Measurements from ENCODE around the gene ADM.

The ADM gene

GRCh38 chr11:10310301-10310841 is 5.5 kb downstream of the ADM start:
- DNase-seq = no peak

- DNase-seq = no peak
Observed at GRCh38 chr11:10311802-10312201, 6.9 kb downstream of the ADM start.

DNA sequence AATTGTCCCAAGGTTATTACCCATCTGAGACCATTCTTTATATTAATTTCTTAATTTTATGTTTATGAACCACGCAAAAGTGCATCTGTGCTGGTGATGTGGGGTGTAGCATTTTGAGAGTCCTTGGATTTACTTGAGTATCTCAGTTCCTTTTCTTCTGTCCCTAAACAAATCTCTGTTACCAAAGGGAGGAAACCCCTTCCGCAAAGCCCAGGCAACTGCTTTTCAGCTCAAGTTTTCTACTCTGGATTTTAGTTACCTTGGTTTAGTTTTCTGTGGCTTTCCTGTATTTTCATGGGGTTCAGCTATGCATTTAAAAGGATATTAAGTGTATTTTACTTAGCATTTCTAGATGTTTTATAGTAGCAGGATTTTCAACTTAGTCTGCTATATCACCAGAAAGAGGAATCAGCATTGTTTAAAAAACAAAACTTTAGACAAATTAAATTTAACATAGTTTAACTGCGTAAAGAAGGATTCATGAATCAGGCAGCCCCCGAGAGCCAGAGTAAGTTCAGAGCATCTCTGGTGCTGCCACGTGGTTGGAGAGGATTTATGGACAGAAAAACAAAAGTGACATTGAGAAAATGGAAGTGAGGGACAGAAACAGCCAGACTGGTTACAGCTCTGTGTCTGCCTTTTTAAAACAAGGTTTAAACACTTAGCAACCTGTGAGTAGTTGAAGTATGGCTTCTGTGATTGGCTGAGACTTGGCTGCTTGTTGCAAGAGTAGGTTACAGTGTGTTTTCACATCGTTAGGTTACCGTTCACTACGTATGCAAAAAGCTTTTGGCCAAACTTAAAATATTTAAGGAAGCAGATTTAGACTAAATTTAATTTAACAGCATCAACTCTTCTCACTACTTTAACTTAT is 9.6 kb downstream of the ADM start:
- no peak for DNase-seq

DNA sequence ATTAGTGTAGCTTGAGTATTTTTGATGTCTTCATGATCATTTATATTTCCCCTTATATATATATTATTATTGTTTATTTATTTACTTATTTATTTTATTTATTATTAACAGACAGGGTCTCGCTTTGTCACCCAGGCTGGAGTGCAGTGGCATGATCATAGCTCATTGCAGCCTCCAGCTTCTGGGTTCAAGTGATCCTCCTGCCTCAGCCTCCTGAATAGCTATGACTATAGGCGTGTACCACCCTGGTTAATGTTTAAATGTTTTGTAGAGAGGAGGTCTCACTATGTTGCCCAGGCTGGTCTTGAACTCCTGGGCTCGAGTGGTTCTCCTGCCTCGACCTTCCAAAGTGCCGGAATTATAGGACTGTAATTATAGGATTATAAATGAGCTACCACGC is 10.2 kb downstream of the ADM start:
- no peak for DNase-seq

DNA sequence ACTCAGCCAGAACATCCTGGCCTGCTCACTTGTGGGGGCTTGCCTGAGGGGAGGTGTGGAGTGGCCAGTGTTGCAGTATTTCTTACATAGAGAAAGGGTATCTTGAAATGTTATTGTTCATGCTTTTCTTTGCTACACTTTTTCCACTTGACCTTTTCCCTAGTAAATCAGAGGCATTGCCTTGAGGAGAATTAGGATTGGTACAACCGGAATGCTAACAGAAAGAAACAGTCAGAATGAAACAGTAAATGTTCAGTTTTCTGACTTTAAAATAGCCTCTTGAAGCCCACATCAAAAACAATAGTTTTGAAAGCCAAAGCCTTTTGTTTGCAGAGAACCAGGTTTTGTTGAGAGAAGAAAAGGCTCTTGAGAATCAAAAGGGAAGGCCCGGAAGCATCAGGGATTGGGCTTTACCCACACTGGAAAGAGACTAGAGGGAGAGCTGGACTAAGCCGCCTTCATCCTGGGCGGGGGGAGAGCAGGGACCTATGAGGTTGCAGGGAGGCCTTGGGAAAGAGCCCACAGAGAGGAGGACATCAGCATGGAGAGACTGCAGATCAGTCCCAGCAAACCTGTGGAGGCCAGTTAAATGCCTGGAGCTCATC is 12.4 kb downstream of the ADM start:
- DNase-seq = no peak

GRCh38 chr11:10317776-10318526 is 13.1 kb downstream of the ADM start:
- DNase-seq = no peak

DNA sequence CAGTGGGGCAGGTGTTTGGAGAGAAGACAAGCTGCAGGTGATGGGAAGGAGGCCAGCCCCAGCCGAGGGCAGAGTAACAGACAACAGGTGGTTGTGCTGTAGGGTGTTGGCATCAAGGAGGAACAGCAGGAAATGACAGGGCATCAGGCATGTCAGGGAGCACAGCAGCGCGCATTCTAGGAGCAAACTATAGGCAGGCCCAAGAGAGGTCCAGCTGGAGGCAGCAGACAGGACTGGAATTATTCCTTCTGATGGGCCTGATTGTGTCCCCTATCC is 13.6 kb downstream of the ADM start:
- no peak for DNase-seq

- DNase-seq = no peak
Observed at GRCh38 chr11:10319702-10320558, 15.1 kb downstream of the ADM start.

GRCh38 chr11:10320736-10321465 is 16.0 kb downstream of the ADM start:
- no peak for DNase-seq

GRCh38 chr11:10322401-10322800 is 17.5 kb downstream of the ADM start:
- DNase-seq = no peak

- DNase-seq = peak; percentile 84
Observed at GRCh38 chr11:10322830-10323792, 18.2 kb downstream of the ADM start.

- DNase-seq = no peak
Observed at GRCh38 chr11:10323793-10324170, 18.9 kb downstream of the ADM start.

DNA sequence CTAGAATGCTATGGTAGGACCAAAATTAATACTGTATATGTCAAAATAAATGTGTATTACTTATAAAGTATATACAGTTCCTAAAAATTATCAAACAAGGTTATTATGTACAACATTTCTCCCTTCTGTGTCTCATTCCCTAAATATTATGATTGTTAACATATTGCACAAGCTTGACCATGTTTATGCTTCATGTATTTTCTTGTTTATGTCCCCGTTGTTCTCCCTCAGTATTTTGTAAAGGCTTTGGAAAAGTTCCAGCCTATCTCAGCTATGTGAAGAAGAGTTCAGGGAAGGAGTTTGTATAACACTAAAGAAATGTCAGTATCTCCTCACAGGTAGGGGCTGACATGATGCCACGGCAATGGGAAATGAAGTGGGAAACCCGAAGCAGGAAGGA is 19.6 kb downstream of the ADM start:
- no peak for DNase-seq

GRCh38 chr11:10325277-10326011 is 20.6 kb downstream of the ADM start:
- DNase-seq = no peak

DNA sequence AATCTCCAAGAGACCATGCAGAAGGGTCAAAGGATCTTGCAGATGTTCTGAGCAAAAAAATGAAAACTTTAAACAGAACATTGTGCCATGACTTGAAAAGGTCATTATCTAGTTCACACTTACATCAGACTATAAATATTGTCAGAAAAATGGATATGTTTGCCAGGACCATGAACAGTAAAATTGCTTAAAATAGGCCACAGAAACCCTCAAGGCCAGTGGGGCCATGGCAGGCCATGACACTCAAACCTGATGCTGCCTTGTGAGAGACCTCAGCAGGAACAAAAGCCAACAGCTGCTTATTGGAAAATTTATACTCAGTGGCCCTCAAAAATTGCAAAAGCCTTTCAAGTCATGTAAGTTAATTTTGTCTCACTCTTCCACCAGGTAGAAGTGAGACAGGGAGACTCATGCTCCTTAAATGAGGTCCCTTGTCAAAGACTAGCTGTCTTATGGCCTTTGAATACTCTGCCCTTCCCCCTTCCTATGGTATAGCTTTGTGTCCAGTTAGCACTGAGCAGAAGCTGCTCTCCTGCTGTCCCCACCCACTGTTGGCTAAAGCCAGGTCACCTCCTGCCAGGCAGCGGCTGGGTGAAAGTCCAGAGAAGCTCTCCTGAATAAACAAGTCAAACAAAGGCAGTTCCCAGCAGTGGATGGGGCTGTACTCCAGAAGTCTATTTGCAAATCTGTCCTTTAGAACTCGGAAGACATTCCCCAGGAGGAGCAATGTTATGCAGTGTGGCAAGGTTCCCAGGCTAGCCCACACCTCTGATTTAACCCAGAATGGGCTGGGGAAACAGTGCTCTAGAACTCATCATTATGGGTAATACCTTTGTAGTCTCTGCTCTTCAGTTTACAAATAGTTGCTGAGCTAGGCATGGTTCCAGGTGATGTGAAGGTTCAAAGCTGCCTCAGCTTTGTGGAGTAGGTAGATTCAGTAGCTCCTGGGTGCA is 21.4 kb downstream of the ADM start:
- DNase-seq = no peak

DNA sequence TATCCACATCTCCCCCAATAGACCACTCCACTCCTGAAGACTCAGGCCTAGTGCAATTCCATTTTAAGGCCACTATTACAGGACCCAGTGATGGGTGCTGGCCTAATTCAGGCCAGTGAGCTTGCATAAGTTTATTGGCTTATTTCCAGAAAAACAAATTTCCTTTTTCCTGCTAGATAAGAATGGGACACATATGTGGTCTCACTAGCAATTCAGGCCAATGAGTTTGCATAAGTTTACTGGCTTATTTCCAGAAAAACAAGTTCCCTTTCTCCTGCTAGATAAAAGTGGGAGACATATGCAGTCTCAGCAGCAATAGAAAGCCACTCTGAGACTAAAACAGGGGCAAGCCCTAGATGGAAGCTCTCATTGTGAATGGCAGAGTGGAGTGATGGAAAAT is 22.4 kb downstream of the ADM start:
- no peak for DNase-seq

DNA sequence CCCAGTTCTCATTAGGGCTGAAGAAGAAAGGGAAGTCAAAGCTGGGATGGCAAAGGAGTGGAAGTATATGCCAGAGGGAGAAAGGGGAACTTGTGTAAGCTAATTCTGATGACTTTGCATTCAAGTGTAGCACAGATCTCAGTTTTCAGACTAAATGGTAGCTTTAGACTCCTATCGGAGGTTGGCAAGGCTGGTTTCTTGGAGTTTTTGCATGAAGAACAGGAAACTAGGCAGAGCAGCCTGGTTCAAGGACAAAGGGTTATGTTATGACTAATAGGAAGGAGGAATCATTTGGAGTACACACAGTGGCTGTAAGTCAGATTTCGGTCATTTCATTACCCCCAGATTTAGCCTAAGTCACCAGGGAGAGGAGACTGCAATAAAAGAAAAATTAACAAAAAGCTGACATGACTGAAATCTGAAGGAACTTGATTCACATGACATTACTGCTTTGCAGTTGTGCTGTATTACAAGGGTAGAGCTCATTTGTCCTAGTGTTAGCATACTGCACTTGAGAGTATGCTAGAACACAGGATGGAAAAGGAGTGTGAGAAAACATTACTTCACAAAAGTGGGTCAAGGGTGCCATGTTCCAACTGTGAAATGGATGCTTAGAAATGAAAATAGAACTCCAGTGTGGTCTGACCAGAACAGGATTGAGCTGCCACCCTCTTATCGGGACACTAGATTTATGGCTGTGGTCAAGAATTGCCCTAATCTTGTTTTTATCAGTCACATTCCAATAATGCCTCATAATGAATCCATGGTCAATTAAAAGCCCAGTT is 23.6 kb downstream of the ADM start:
- no peak for DNase-seq

GRCh38 chr11:10329356-10329755 is 24.5 kb downstream of the ADM start:
- DNase-seq = no peak
